Endothelial cell of umbilical vein (primary cell): ENCODE data around the gene DNAJC6. TPM values are rescaled to one million over a fixed set of nuclear protein-coding genes. Genes with fewer than 3 reads are reported as not detected.
A peak's percentile ranks its signal among the peaks of the same experiment; 100 is the strongest.

Experiments used
- BruUV-seq: library from RNA; stranded (reverse); fragments of 400-500 nt; replicated peaks from 2 replicates; lab custom pipeline; 2021; lab: Mats Ljungman, UMichigan
- CTCF ChIA-PET: fragments of 300-600, 350-600 bp; sonication (Branson Sonifier 250); formaldehyde crosslinking; loops from one replicate; lab custom pipeline; 2021; ENCODE audit warnings: antibody characterized with exemption, inconsistent platforms; lab: Charles Lee
- POLR2A ChIA-PET: fragments of 300-600, 350-600 bp; sonication (Branson Sonifier 250); formaldehyde crosslinking; loops from one replicate; lab custom pipeline; 2021; ENCODE audit warnings: antibody characterized with exemption, inconsistent platforms; lab: Charles Lee
- DNase-seq: peaks from one replicate; pipeline ENCODE4 v3.0.0-alpha.2; 2011; ENCODE audit warnings: low read depth, low spot score
- FAIRE-seq: peaks from 2 replicates; lab custom pipeline; 2011; peaks lifted over from hg19 to GRCh38; lab: Jason Lieb, UNC
- H2AFZ ChIP-seq: 2 replicates; pipeline ENCODE4 v1.6.0; 2012; ENCODE audit warnings: low read depth, low read length, control low read depth, inconsistent platforms
- H3K27ac ChIP-seq: 2 replicates; pipeline ENCODE4 v1.5.1; 2011; ENCODE audit warnings: low read depth, mild to moderate bottlenecking, control low read depth, low read length, moderate library complexity; ENCODE audit not compliant: insufficient read depth
- H3K27me3 ChIP-seq, 2 experiments: 2 replicates each; pipeline versions ENCODE4 v1.6.0 to v1.6.1; 2011; ENCODE audit warnings: low read length in 2 of 2, mixed read lengths in 1 of 2; ENCODE audit not compliant: control insufficient read depth in 2 of 2, insufficient read depth in 2 of 2
- H3K36me3 ChIP-seq, 2 experiments: 2 replicates in 1 of 2; 3 replicates in 1 of 2; pipeline ENCODE4 v1.5.1; 2011; ENCODE audit warnings: low read length in 2 of 2, mild to moderate bottlenecking in 1 of 2, moderate library complexity in 1 of 2; ENCODE audit not compliant: control insufficient read depth in 2 of 2, insufficient read depth in 2 of 2; ENCODE audit errors: extremely low read depth in 1 of 2
- H3K4me1 ChIP-seq: 3 replicates; pipeline ENCODE4 v1.5.1; 2011; ENCODE audit warnings: mild to moderate bottlenecking, low read length; ENCODE audit not compliant: control insufficient read depth, insufficient read depth; ENCODE audit errors: extremely low read depth
- H3K4me2 ChIP-seq: 2 replicates; pipeline ENCODE4 v1.6.1; 2011; ENCODE audit warnings: low read length, control low read depth, mixed read lengths; ENCODE audit not compliant: insufficient read depth
- H3K4me3 ChIP-seq, 3 experiments: fragments of 200-600 bp in 1 of 3; sonication (generic), shearing (Covaris generic) in 1 of 3; replicated peaks in 1 of 3; 2 replicates each; pipeline ENCODE4 v1.5.1; 2011 to 2016; ENCODE audit warnings: control low read depth in 3 of 3, low read length in 3 of 3, mild to moderate bottlenecking in 2 of 3, inconsistent platforms in 1 of 3, low read depth in 1 of 3, moderate library complexity in 1 of 3; ENCODE audit not compliant: insufficient read depth in 1 of 3
- H3K79me2 ChIP-seq: 2 replicates; pipeline ENCODE4 v1.6.0; 2012; ENCODE audit warnings: low read length, inconsistent platforms; ENCODE audit not compliant: control insufficient read depth, insufficient read depth
- H3K9ac ChIP-seq: replicated peaks from 2 replicates; pipeline ENCODE3; 2011; ENCODE audit warnings: low read length, control low read depth; ENCODE audit not compliant: insufficient read depth; ENCODE audit errors: extremely low read depth
- H3K9me1 ChIP-seq: replicated peaks from 3 replicates; pipeline ENCODE4 v1.6.0; 2011; ENCODE audit warnings: mild to moderate bottlenecking, low read length; ENCODE audit not compliant: control insufficient read depth, insufficient read depth; ENCODE audit errors: extremely low read depth
- H3K9me3 ChIP-seq: replicated peaks from 2 replicates; pipeline ENCODE4 v1.5.1; 2012; ENCODE audit warnings: low read length, inconsistent platforms; ENCODE audit not compliant: control insufficient read depth, insufficient read depth
- H4K20me1 ChIP-seq: replicated peaks from 2 replicates; pipeline ENCODE3; 2011; ENCODE audit warnings: mild to moderate bottlenecking, low read length; ENCODE audit not compliant: control insufficient read depth, insufficient read depth; ENCODE audit errors: extremely low read depth
- EZH2 ChIP-seq: IDR thresholded peaks from 2 replicates; pipeline ENCODE4 v1.6.1; 2012; ENCODE audit warnings: borderline replicate concordance, low read depth, mild to moderate bottlenecking, moderate library complexity, low read length, inconsistent platforms; ENCODE audit not compliant: severe bottlenecking
- GATA2 ChIP-seq: IDR thresholded peaks from 2 replicates; pipeline ENCODE4 v1.7.0; 2011; ENCODE audit warnings: low read depth, mild to moderate bottlenecking, moderate library complexity, mixed read lengths, low read length; ENCODE audit not compliant: insufficient read length, insufficient read depth
- POLR2A ChIP-seq: IDR thresholded peaks from 2 replicates; pipeline ENCODE4 v1.6.1; 2012; ENCODE audit warnings: low read depth, mild to moderate bottlenecking, control low read depth, low read length
- POLR2AphosphoS5 ChIP-seq: IDR thresholded peaks from 2 replicates; pipeline ENCODE4 v1.6.1; 2012; ENCODE audit warnings: low read depth, mild to moderate bottlenecking, control low read depth, low read length, moderate library complexity; ENCODE audit not compliant: insufficient read depth
- dilution Hi-C: fragments of 300-500 bp; cut with MboI; formaldehyde crosslinking; loops from one replicate; pipeline ENCODE4 v1.15.0; 2019; ENCODE audit warnings: low sequenced_read_pairs; ENCODE audit not compliant: extremely low pct_ligation_motif_present
- intact Hi-C: fragments of 100-400 bp; cut with micrococcal nuclease; formaldehyde crosslinking; loops from one replicate; pipeline ENCODE4 v1.10.0; 2022
- polyA plus RNA-seq, 4 experiments: library from polyadenylated mRNA; depleted of rRNA in 3 of 4; stranded (reverse) in 3 of 4; unstranded in 1 of 4; fragments of >200 nt; gene quantifications; 2 replicates each; pipeline versions ENCODE4 v1.2.1 to v1.2.3, GENCODE V29; 2011 to 2012; ENCODE audit warnings: missing spikeins in 1 of 4
- total RNA-seq: library from RNA; stranded (reverse); gene quantifications from 2 replicates; pipeline ENCODE4 v1.2.3, GENCODE V29; 2021

The DNAJC6 gene
- total and polyA plus RNA-seq, 2 donors (not counting 3 experiments of a cell fraction or from before 2014, with no cell fraction given), result 2.3 to 4.9 TPM

- H3K4me3 ChIP-seq, result peak within 1 kb of the TSS; percentile 71 to 79 (median 76)
- intact Hi-C loops (loop anchor here (1.0 to 10.0 kb wide), 14 partner anchors 10 to 1512 kb away; partner anchors contain the start of genes AK4 and PDE4B), dilution Hi-C loops (no loop called here)
- H3K9me1 ChIP-seq, result no peaks in the 10 kb centered on the region
- POLR2A ChIA-PET, result interaction anchor here (0.6 to 1.4 kb wide), 5 partner anchors 9 to 166 kb away, joined by 3 to 6 read pairs (median 5); no protein-coding TSS in a partner anchor
- TSS peak; percentile 73 for BruUV-seq
- H3K9me3 ChIP-seq, result no peaks in the 10 kb centered on the region
- H3K9ac ChIP-seq, result peak within 1 kb of the TSS; percentile 91
- no peak for FAIRE-seq
- peak within 1 kb of the TSS; percentile 98 for H2AFZ ChIP-seq
- H3K4me2 ChIP-seq, result peak within 1 kb of the TSS; percentile 94
- no peaks in the 10 kb centered on the region for H4K20me1 ChIP-seq
- peaks cover 46% of the 10 kb centered on the region for H3K4me1 ChIP-seq
- peaks cover 37% of the 10 kb centered on the region for H3K79me2 ChIP-seq
- peak within 1 kb of the TSS; percentile 85 for H3K27ac ChIP-seq
- H3K27me3 ChIP-seq, result no peaks in the 10 kb centered on the region
- TF ChIP-seq POLR2A (peak; percentile 83), EZH2 (no peak), POLR2AphosphoS5 (peak; percentile 97)
- CTCF ChIA-PET, result interaction anchor here (0.7 to 3.2 kb wide), 11 partner anchors 10 to 346 kb away, joined by 3 to 31 read pairs (median 6); no protein-coding TSS in a partner anchor
- no peak for DNase-seq
- no peaks in the 10 kb centered on the region for H3K36me3 ChIP-seq
These were observed 111.4 kb downstream of the DNAJC6 start, which contains the start of the genes LEPR and LEPROT for GRCh38 chr1:65420590-65421350. Gene LEPR, plus strand, starts transcription at chr1:65420668. Its CDS starts 144,898 bp downstream, at chr1:65565566. Gene LEPROT, plus strand, starts transcription at chr1:65420668. Its CDS starts 57 bp downstream, at chr1:65420725.

GRCh38 chr1:65421351-65422025, 112.1 kb downstream of the DNAJC6 start:
- BruUV-seq, result no TSS peak
- TF ChIP-seq POLR2AphosphoS5, result no peak
- TF ChIP-seq GATA2, result peak; percentile 58
- peaks cover 38% of the 10 kb centered on the region for H3K79me2 ChIP-seq
- DNase-seq (peak; percentile 93), FAIRE-seq (no peak)
- no peaks in the 10 kb centered on the region for H3K9me1 ChIP-seq
- peak overlapping the region; percentile 85 for H3K27ac ChIP-seq
- POLR2A ChIA-PET, result no interaction called here
- intact Hi-C loops (loop anchor here (2.0 to 10.0 kb wide), 9 partner anchors 105 to 1511 kb away; partner anchors contain the start of genes AK4 and PDE4B), dilution Hi-C loops (no loop called here)
- H3K27me3 ChIP-seq, result no peaks in the 10 kb centered on the region
- CTCF ChIA-PET, result interaction anchor here (0.7 to 2.1 kb wide), 4 partner anchors 9 to 266 kb away, joined by 3 to 16 read pairs (median 9); no protein-coding TSS in a partner anchor
- peak overlapping the region; percentile 48 to 79 (median 76) for H3K4me3 ChIP-seq
- peak overlapping the region; percentile 91 for H3K9ac ChIP-seq
- no peaks in the 10 kb centered on the region for H3K9me3 ChIP-seq
- no peaks in the 10 kb centered on the region for H4K20me1 ChIP-seq
- H3K4me1 ChIP-seq, result peaks cover 53% of the 10 kb centered on the region
- H3K4me2 ChIP-seq, result peak overlapping the region; percentile 94
- no peak overlapping the region for H2AFZ ChIP-seq
- peaks cover 2 to 3% of the 10 kb centered on the region in 2 experiments for H3K36me3 ChIP-seq
